HFF-Myc (cell line): ENCODE data around the gene EFCAB10.
"Not testable (repeated sequence)": the region's sequence is repeated elsewhere in the genome, so short reads cannot be mapped to it uniquely, and the experiment has no call there.

Source experiments
- DNase-seq: peaks from one replicate; pipeline ENCODE4 v3.0.0-alpha.2; 2011; ENCODE audit warnings: low read depth; ENCODE audit errors: extremely low read depth
- H3K4me3 ChIP-seq: replicated peaks from 2 replicates; pipeline ENCODE4 v1.5.1; 2011; ENCODE audit warnings: low read depth, mild to moderate bottlenecking, control low read depth, low read length
- CTCF ChIP-seq: IDR thresholded peaks from 2 replicates; pipeline ENCODE4 v1.5.1; 2012; ENCODE audit warnings: mild to moderate bottlenecking, low read depth, low read length, control low read depth; ENCODE audit errors: missing control alignments

The EFCAB10 gene

GRCh38 chr7:105521717-105522463, 59.4 kb downstream of the EFCAB10 start, which contains the start of gene PUS7:
TSS of gene PUS7 (minus strand) at chr7:105522271. CDS start at chr7:105508512, 13,759 bp downstream.
- no peak for TF ChIP-seq CTCF
- peak within 1 kb of the TSS; percentile 79 for H3K4me3 ChIP-seq
- peak; percentile 56 for DNase-seq

GRCh38 chr7:105521027-105521716, 60.1 kb downstream of the EFCAB10 start:
- TF ChIP-seq CTCF: no peak
- no peak for DNase-seq
- H3K4me3 ChIP-seq: peak overlapping the region; percentile 79

- H3K4me3 ChIP-seq: peak overlapping the region; percentile 79
- not testable (repeated sequence) for DNase-seq
These were observed 60.7 kb downstream of the EFCAB10 start for GRCh38 chr7:105520620-105521019.

- H3K4me3 ChIP-seq: peak overlapping the region; percentile 26
- no peak for TF ChIP-seq CTCF
- no peak for DNase-seq
These were observed 61.9 kb downstream of the EFCAB10 start for GRCh38 chr7:105519353-105519752.

- not testable (repeated sequence) for H3K4me3 ChIP-seq, DNase-seq
These were observed 65.7 kb downstream of the EFCAB10 start for GRCh38 chr7:105515610-105516009.
